CD4-positive, alpha-beta memory T cell (primary cell): ENCODE results near the gene SERP1. TPM values are rescaled to one million over a fixed set of nuclear protein-coding genes. Genes with fewer than 3 reads are reported as not detected.

Experiments
- CTCF ChIA-PET: fragments of 350-600 bp; sonication (Branson Sonifier 250); formaldehyde crosslinking; loops from one replicate; lab custom pipeline; 2021; ENCODE audit warnings: inconsistent platforms; ENCODE audit not compliant: partially characterized antibody; lab: Charles Lee
- POLR2A ChIA-PET: fragments of 350-600 bp; sonication (Branson Sonifier 250); formaldehyde crosslinking; loops from one replicate; lab custom pipeline; 2021; ENCODE audit not compliant: partially characterized antibody; lab: Charles Lee
- DNase-seq, 5 donors: peaks; one replicate each; pipeline versions ENCODE4 v3.0.0 to v3.0.0-alpha.2; 2020 to 2022; ENCODE audit warnings: mixed read lengths in 1 of 5
- H3K27ac ChIP-seq: one replicate; pipeline ENCODE4 v1.7.0; 2013; ENCODE audit warnings: low read depth, low read length
- H3K27me3 ChIP-seq: 2 replicates; pipeline ENCODE4 v1.7.0; 2013; ENCODE audit warnings: mild to moderate bottlenecking, low read length, moderate library complexity; ENCODE audit not compliant: insufficient read depth
- H3K36me3 ChIP-seq: 2 replicates; pipeline ENCODE4 v1.7.0; 2013; ENCODE audit warnings: mild to moderate bottlenecking, low read length, moderate library complexity; ENCODE audit not compliant: insufficient read depth
- H3K4me1 ChIP-seq: 2 replicates; pipeline ENCODE4 v1.7.0; 2013; ENCODE audit warnings: mild to moderate bottlenecking, low read length, moderate library complexity; ENCODE audit not compliant: insufficient read depth
- H3K4me3 ChIP-seq, 2 donors: one replicate each; pipeline ENCODE4 v1.7.0; 2013; ENCODE audit warnings: low read length in 2 of 2, mild to moderate bottlenecking in 1 of 2
- H3K9me3 ChIP-seq, 2 donors: one replicate each; pipeline ENCODE4 v1.7.0; 2013; ENCODE audit warnings: low read length in 2 of 2, control low read depth in 1 of 2; ENCODE audit not compliant: control insufficient read depth in 1 of 2
- H3K27ac Mint-ChIP-seq, 7 donors: one replicate each; pipeline ENCODE4 v1.8.0; 2020 to 2021; ENCODE audit warnings: mixed read lengths in 7 of 7, mild to moderate bottlenecking in 6 of 7, inconsistent platforms in 3 of 7, moderate library complexity in 3 of 7
- H3K27me3 Mint-ChIP-seq, 2 donors: one replicate each; pipeline ENCODE4 v1.8.0; 2020 to 2021; ENCODE audit warnings: mixed read lengths in 2 of 2
- H3K36me3 Mint-ChIP-seq, 2 donors: one replicate each; pipeline ENCODE4 v1.8.0; 2020 to 2021; ENCODE audit warnings: mixed read lengths in 2 of 2, inconsistent platforms in 1 of 2, mild to moderate bottlenecking in 1 of 2
- H3K4me1 Mint-ChIP-seq, 4 donors: one replicate each; pipeline ENCODE4 v1.8.0; 2020 to 2021; ENCODE audit warnings: mixed read lengths in 4 of 4, mild to moderate bottlenecking in 1 of 4
- H3K4me3 Mint-ChIP-seq, 8 donors: one replicate each; pipeline ENCODE4 v1.8.0; 2020 to 2021; ENCODE audit warnings: mixed read lengths in 8 of 8, mild to moderate bottlenecking in 7 of 8, moderate library complexity in 6 of 8, inconsistent platforms in 3 of 8
- H3K9me3 Mint-ChIP-seq, 8 donors: one replicate each; pipeline ENCODE4 v1.8.0; 2020 to 2021; ENCODE audit warnings: mixed read lengths in 8 of 8, mild to moderate bottlenecking in 5 of 8, inconsistent platforms in 3 of 8, moderate library complexity in 1 of 8
- intact Hi-C: fragments of 100-400 bp; cut with micrococcal nuclease; formaldehyde crosslinking; loops from one replicate; pipeline ENCODE4 v1.15.1; 2023
- polyA plus RNA-seq, 2 donors: library from polyadenylated mRNA; unstranded; fragments of 300-500 nt; fragmentation: Illumina TruSeq; gene quantifications; one replicate each; pipeline ENCODE4 v1.2.3, GENCODE V29; 2021
- total RNA-seq, 2 experiments: library from RNA; stranded (reverse); gene quantifications; one replicate each; pipeline ENCODE4 v1.2.3, GENCODE V29; 2021

Gene SERP1
- total and polyA plus RNA-seq, 4 experiments from 2014 or later = 107 to 129 (median 125) TPM

GRCh38 chr3:150495149-150495548 is 51.1 kb downstream of the SERP1 start:
- Mint-ChIP-seq H3K4me3 (no peak overlapping the region), H3K36me3 (no peaks in the 10 kb centered on the region), H3K4me1 (no peaks in the 10 kb centered on the region), H3K27ac (no peak overlapping the region), H3K9me3 (no peaks in the 10 kb centered on the region), H3K27me3 (peaks cover 0 to 1% of the 10 kb centered on the region in 2 donors)
- DNase-seq = no peak
- H3K4me3 ChIP-seq = no peak overlapping the region
- H3K27me3 ChIP-seq = no peaks in the 10 kb centered on the region
- no peak overlapping the region for H3K27ac ChIP-seq
- ChIA-PET CTCF (interaction anchor here (0.8 to 4.3 kb wide), 21 partner anchors 9 to 235 kb away, joined by 3 to 48 read pairs (median 7); partner anchors contain the start of gene TSC22D2), POLR2A (interaction anchor here (1.4 kb wide), 1 partner anchor 86 kb away, joined by 13 read pairs; no protein-coding TSS in a partner anchor)
- H3K9me3 ChIP-seq = no peaks in the 10 kb centered on the region
- H3K4me1 ChIP-seq = no peaks in the 10 kb centered on the region
- intact Hi-C loops = loop anchor here (1.0 kb wide), 5 partner anchors 85 to 528 kb away; no protein-coding TSS in a partner anchor
- no peaks in the 10 kb centered on the region for H3K36me3 ChIP-seq

- POLR2A ChIA-PET = interaction anchor here (1.4 kb wide), 1 partner anchor 85 kb away, joined by 13 read pairs; no protein-coding TSS in a partner anchor
- Histone ChIP-seq H3K4me1 (no peaks in the 10 kb centered on the region), H3K27me3 (no peaks in the 10 kb centered on the region), H3K9me3 (no peaks in the 10 kb centered on the region), H3K36me3 (no peaks in the 10 kb centered on the region), H3K27ac (no peak overlapping the region), H3K4me3 (no peak overlapping the region)
- no peak overlapping the region for H3K27ac Mint-ChIP-seq
- CTCF ChIA-PET = interaction anchor here (1.0 to 4.3 kb wide), 16 partner anchors 10 to 266 kb away, joined by 3 to 48 read pairs (median 7); partner anchors contain the start of gene TSC22D2
- H3K4me3 Mint-ChIP-seq = no peak overlapping the region
- H3K4me1 Mint-ChIP-seq = no peaks in the 10 kb centered on the region
- intact Hi-C loops = no loop called here
- no peaks in the 10 kb centered on the region for H3K9me3 Mint-ChIP-seq
- DNase-seq = no peak
- H3K27me3 Mint-ChIP-seq = peaks cover 0 to 1% of the 10 kb centered on the region in 2 donors
- no peaks in the 10 kb centered on the region for H3K36me3 Mint-ChIP-seq
Observed at GRCh38 chr3:150494411-150494977, 51.8 kb downstream of the SERP1 start.

Other genes with a start within 250 kb of the SERP1 start
- gene TSC22D2, start 138.2 kb downstream of the SERP1 start, total RNA-seq = 10 to 100 TPM; 25.3 to 25.7 TPM
- gene TSC22D2, start 138.2 kb downstream of the SERP1 start, polyA plus RNA-seq = 10 to 100 TPM in 1 of 2 donors, 1 to 10 TPM in 1; 5.5 to 14.1 TPM
- gene EIF2A, start 291 bp upstream of the SERP1 start, total RNA-seq = 10 to 100 TPM; 90.8 to 95.3 TPM
- gene EIF2A, start 291 bp upstream of the SERP1 start, polyA plus RNA-seq = 10 to 100 TPM; 49.3 to 58.9 TPM
- 10 to 100 TPM; 71.8 to 87.1 TPM for gene SELENOT, start 56.8 kb upstream of the SERP1 start, total RNA-seq
- 100 to 1,000 TPM; 294 to 408 TPM for gene SELENOT, start 56.8 kb upstream of the SERP1 start, polyA plus RNA-seq
- gene ERICH6, start 157.4 kb upstream of the SERP1 start, total RNA-seq = not detected
- under 1 TPM in 1 of 2 donors, not detected in 1; 0.75 TPM for gene ERICH6, start 157.4 kb upstream of the SERP1 start, polyA plus RNA-seq
- gene SIAH2, start 216.7 kb upstream of the SERP1 start, total RNA-seq = 10 to 100 TPM; 28.3 to 29.5 TPM
- 10 to 100 TPM; 35.9 to 48.3 TPM for gene SIAH2, start 216.7 kb upstream of the SERP1 start, polyA plus RNA-seq